HCT116 (cell line): ENCODE data around the gene A2M. TPM values are rescaled to one million over a fixed set of nuclear protein-coding genes. Genes with fewer than 3 reads are reported as not detected.
A peak's percentile ranks its signal among the peaks of the same experiment; 100 is the strongest.

ENCODE experiments used
- ATAC-seq: fragments of 200-7000 bp; cut with Tn5 transposase; 2 replicates; pipeline ENCODE4 v1.9.1; 2020; ENCODE audit warnings: mild to moderate bottlenecking, moderate library complexity
- Bru-seq: library from RNA; stranded (reverse); fragments of 400-500 nt; gene quantifications from one replicate; lab custom pipeline; 2021; lab: Mats Ljungman, UMichigan
- BruChase-seq, 2 experiments: library from RNA; stranded (reverse); fragments of 400-500 nt; gene quantifications; one replicate each; lab custom pipeline; 2021; lab: Mats Ljungman, UMichigan
- BruUV-seq: library from RNA; stranded (reverse); fragments of 400-500 nt; replicated peaks from 2 replicates; lab custom pipeline; 2021; lab: Mats Ljungman, UMichigan
- CTCF ChIA-PET: fragments of 300-600 bp; sonication (Branson Sonifier 250); formaldehyde crosslinking; loops from one replicate; lab custom pipeline; 2021; ENCODE audit warnings: antibody characterized with exemption; lab: Charles Lee
- POLR2A ChIA-PET: fragments of 300-600, 350-600 bp; sonication (Branson Sonifier 250); formaldehyde crosslinking; loops from one replicate; lab custom pipeline; 2021; ENCODE audit warnings: antibody characterized with exemption; lab: Charles Lee
- RAD21 ChIA-PET, 2 experiments: fragments of 300-600 bp; sonication (Branson Sonifier 250); formaldehyde crosslinking; loops; one replicate each; lab custom pipeline; 2023; ENCODE audit warnings: low total read pairs in 2 of 2; ENCODE audit not compliant: uncharacterized antibody in 2 of 2, unreplicated experiment in 2 of 2, low non-redundant PET in 1 of 2; lab: Charles Lee
- DNase-seq: peaks from one replicate; pipeline ENCODE4 v3.0.0-alpha.2; 2010; ENCODE audit warnings: low read depth, low spot score
- H2AFZ ChIP-seq: fragments of 200-600 bp; shearing (Covaris generic), sonication (generic); 2 replicates; pipeline ENCODE4 v1.6.1; 2017; ENCODE audit warnings: low read depth, mixed run types, mixed read lengths, antibody characterized with exemption, low read length; ENCODE audit not compliant: poor library complexity, severe bottlenecking
- H3K27ac ChIP-seq: 2 replicates; pipeline ENCODE4 v1.5.1; 2012; ENCODE audit warnings: low read depth, low read length
- H3K27me3 ChIP-seq: fragments of 200-600 bp; sonication (generic); 2 replicates; pipeline ENCODE4 v1.6.1; 2016; ENCODE audit warnings: mixed run types, low read length, mixed read lengths; ENCODE audit not compliant: insufficient read depth
- H3K36me3 ChIP-seq, 2 experiments: fragments of 200-500 bp in 1 of 2; fragments of 200-600 bp in 1 of 2; sonication (Bioruptor generic) in 1 of 2; sonication (generic) in 1 of 2; 2 replicates each; pipeline versions ENCODE4 v1.5.1 to v1.6.1; 2014 to 2016; ENCODE audit warnings: low read length in 2 of 2, inconsistent platforms in 1 of 2, mixed read lengths in 1 of 2, mixed run types in 1 of 2; ENCODE audit not compliant: insufficient read depth in 2 of 2, control insufficient read depth in 1 of 2
- H3K4me1 ChIP-seq, 2 experiments: fragments of 200-600 bp in 1 of 2; sonication (generic) in 1 of 2; 2 replicates each; pipeline versions ENCODE4 v1.5.1 to v1.6.1; 2012 to 2017; ENCODE audit warnings: low read length in 2 of 2, inconsistent platforms in 1 of 2, mild to moderate bottlenecking in 1 of 2, mixed read lengths in 1 of 2, mixed run types in 1 of 2, moderate library complexity in 1 of 2; ENCODE audit not compliant: insufficient read depth in 2 of 2, control insufficient read depth in 1 of 2
- H3K4me2 ChIP-seq: fragments of 200-600 bp; sonication (generic); 2 replicates; pipeline ENCODE4 v1.6.1; 2017; ENCODE audit warnings: mixed run types, low read length, mixed read lengths
- H3K4me3 ChIP-seq, 2 experiments: fragments of 200-600 bp in 1 of 2; sonication (generic) in 1 of 2; replicated peaks in 1 of 2; 2 replicates each; pipeline ENCODE4 v1.5.1; 2011 to 2016; ENCODE audit warnings: low read length in 2 of 2, control low read depth in 1 of 2, low read depth in 1 of 2, mild to moderate bottlenecking in 1 of 2, mixed read lengths in 1 of 2, mixed run types in 1 of 2
- H3K79me2 ChIP-seq: fragments of 200-600 bp; sonication (generic); 2 replicates; pipeline ENCODE4 v1.6.1; 2017; ENCODE audit warnings: mild to moderate bottlenecking, mixed run types, low read length, moderate library complexity, mixed read lengths; ENCODE audit not compliant: insufficient read depth
- H3K9ac ChIP-seq: fragments of 200-600 bp; sonication (generic); 2 replicates; pipeline ENCODE4 v1.6.1; 2016; ENCODE audit warnings: low read length, mixed read lengths
- H3K9me2 ChIP-seq: fragments of 200-600 bp; sonication (generic), shearing (Covaris generic); 2 replicates; pipeline ENCODE4 v1.6.1; 2017; ENCODE audit warnings: mixed run types, mild to moderate bottlenecking, moderate library complexity; ENCODE audit not compliant: insufficient read depth
- H3K9me3 ChIP-seq, 2 experiments: fragments of 200-500 bp in 1 of 2; fragments of 200-600 bp in 1 of 2; sonication (Bioruptor generic) in 1 of 2; sonication (generic) in 1 of 2; 2 replicates each; pipeline ENCODE4 v1.6.1; 2014 to 2017; ENCODE audit warnings: low read length in 2 of 2, mixed read lengths in 2 of 2, inconsistent platforms in 1 of 2, low read depth in 1 of 2, mild to moderate bottlenecking in 1 of 2, mixed run types in 1 of 2, moderate library complexity in 1 of 2; ENCODE audit not compliant: control insufficient read depth in 1 of 2, insufficient read depth in 1 of 2
- H4K20me1 ChIP-seq: fragments of 200-600 bp; sonication (generic), shearing (Covaris generic); 2 replicates; pipeline ENCODE4 v1.6.1; 2017; ENCODE audit warnings: mixed run types, mild to moderate bottlenecking, moderate library complexity; ENCODE audit not compliant: insufficient read depth
- CEBPB ChIP-seq: IDR thresholded peaks from 2 replicates; pipeline ENCODE4 v1.6.1; 2012; ENCODE audit warnings: low read depth
- CTCF ChIP-seq, 3 experiments: fragments of 200-600 bp in 1 of 3; sonication (generic) in 1 of 3; IDR thresholded peaks in 2 of 3; conservative IDR thresholded peaks in 1 of 3; 2 replicates each; pipeline ENCODE4 v1.5.1; 2012 to 2017; ENCODE audit warnings: low read depth in 2 of 3, low read length in 2 of 3, antibody characterized with exemption in 1 of 3, borderline replicate concordance in 1 of 3, control low read depth in 1 of 3, mild to moderate bottlenecking in 1 of 3, mixed read lengths in 1 of 3, mixed run types in 1 of 3, moderate library complexity in 1 of 3; ENCODE audit not compliant: insufficient read depth in 1 of 3
- ELF1 ChIP-seq: IDR thresholded peaks from 2 replicates; pipeline ENCODE4 v1.6.1; 2012; ENCODE audit warnings: low read depth, borderline replicate concordance
- EZH2 ChIP-seq: fragments of 200-600 bp; sonication (generic); IDR thresholded peaks from 2 replicates; pipeline ENCODE4 v1.6.1; 2017; ENCODE audit warnings: antibody characterized with exemption, mixed run types
- EZH2phosphoT487 ChIP-seq: fragments of 200-600 bp; IDR thresholded peaks from 2 replicates; pipeline ENCODE4 v1.6.1; 2018; ENCODE audit warnings: antibody characterized with exemption, borderline replicate concordance
- FOSL1 ChIP-seq: IDR thresholded peaks from 2 replicates; pipeline ENCODE4 v1.6.1; 2012; ENCODE audit warnings: low read depth
- JUND ChIP-seq: IDR thresholded peaks from 2 replicates; pipeline ENCODE4 v1.6.1; 2012
- POLR2AphosphoS5 ChIP-seq: IDR thresholded peaks from 2 replicates; pipeline ENCODE4 v1.6.1; 2011; ENCODE audit warnings: mild to moderate bottlenecking, low read depth, low read length, moderate library complexity
- RAD21 ChIP-seq: IDR thresholded peaks from 2 replicates; pipeline ENCODE4 v1.6.1; 2012; ENCODE audit warnings: low read depth, mild to moderate bottlenecking
- REST ChIP-seq: IDR thresholded peaks from 2 replicates; pipeline ENCODE4 v1.6.1; 2012; ENCODE audit warnings: low read depth
- SP1 ChIP-seq: IDR thresholded peaks from 2 replicates; pipeline ENCODE4 v1.6.1; 2012; ENCODE audit warnings: low read depth
- SRF ChIP-seq: IDR thresholded peaks from 2 replicates; pipeline ENCODE4 v1.6.1; 2012; ENCODE audit warnings: low read depth
- TCF7L2 ChIP-seq: IDR thresholded peaks from 2 replicates; pipeline ENCODE4 v1.7.0; 2011; ENCODE audit warnings: borderline replicate concordance, inconsistent platforms; ENCODE audit not compliant: insufficient read depth, insufficient read length; ENCODE audit errors: extremely low read depth
- YY1 ChIP-seq: IDR thresholded peaks from 2 replicates; pipeline ENCODE4 v1.6.1; 2011; ENCODE audit warnings: low read length, low read depth, moderate library complexity, mild to moderate bottlenecking; ENCODE audit not compliant: insufficient replicate concordance; ENCODE audit errors: extremely low read depth
- ZBTB33 ChIP-seq: IDR thresholded peaks from 2 replicates; pipeline ENCODE4 v1.6.1; 2011; ENCODE audit warnings: mild to moderate bottlenecking, low read length, moderate library complexity; ENCODE audit not compliant: insufficient replicate concordance; ENCODE audit errors: extremely low read depth
- ZFX ChIP-seq: fragments of 450-650 bp; IDR thresholded peaks from 2 replicates; pipeline ENCODE4 v1.6.1; 2017
- ZNF274 ChIP-seq: fragments of 200-500 bp; sonication (Bioruptor generic); IDR thresholded peaks from 2 replicates; pipeline ENCODE4 v1.6.1; 2014; ENCODE audit warnings: mild to moderate bottlenecking, low read depth, low read length, inconsistent platforms
- intact Hi-C: fragments of 100-400 bp; cut with micrococcal nuclease; formaldehyde crosslinking; loops from 2 replicates; pipeline ENCODE4 v1.10.0; 2022
- long read RNA-seq: library from polyadenylated mRNA; unstranded; transcript quantifications from one replicate; pipeline ENCODE4 v2.0.0, GENCODE V29; 2021; ENCODE audit not compliant: unreplicated experiment
- polyA plus RNA-seq: library from polyadenylated mRNA; unstranded; fragments of >200 nt; gene quantifications from 2 replicates; pipeline ENCODE4 v1.2.1, GENCODE V29; 2012; ENCODE audit warnings: missing spikeins
- total RNA-seq: library from RNA; stranded (reverse); gene quantifications from one replicate; pipeline ENCODE4 v1.2.1, GENCODE V29; 2021; ENCODE audit not compliant: unreplicated experiment

The A2M gene
- total RNA-seq = 3.0 TPM
- 0.13 and 0.61 TPM in 2 replicates for polyA plus RNA-seq
- percentile 2 among the genes with signal in this experiment for Bru-seq, nascent RNA
- BruChase-seq, experiment 1, labeled RNA remaining after a 6-hour chase = not detected
- BruChase-seq, experiment 2, labeled RNA remaining after a 2-hour chase = percentile 6 among the genes with signal in this experiment
- long read RNA-seq = 0 reads

GRCh38 chr12:9115731-9116559 is at the start of gene A2M:
Gene A2M (minus strand): TSS chr12:9115919. CDS start chr12:9115849, 70 bp downstream.
- no peak within 1 kb of the TSS for H3K4me3 ChIP-seq
- ChIA-PET POLR2A (no interaction called here), CTCF (no interaction called here), RAD21 (no interaction called here)
- BruUV-seq = no TSS peak
- no peak for DNase-seq
- H4K20me1 ChIP-seq = no peaks in the 10 kb centered on the region
- no peaks in the 10 kb centered on the region for H3K36me3 ChIP-seq
- no peaks in the 10 kb centered on the region for H3K9me2 ChIP-seq
- peaks cover 59% of the 10 kb centered on the region for H3K27me3 ChIP-seq
- intact Hi-C loops = no loop called here
- ATAC-seq = no peak
- TF ChIP-seq ZFX = no peak
- no peak for TF ChIP-seq ELF1
- no peak for TF ChIP-seq RAD21
- TF ChIP-seq ZBTB33 = no peak
- TF ChIP-seq FOSL1 = no peak
- no peak for TF ChIP-seq SP1
- no peak for TF ChIP-seq EZH2
- no peak for TF ChIP-seq POLR2AphosphoS5
- TF ChIP-seq ZNF274 = no peak
- no peak for TF ChIP-seq SRF
- TF ChIP-seq JUND = no peak
- TF ChIP-seq TCF7L2 = no peak
- no peak for TF ChIP-seq CTCF (IDR thresholded peaks at IDR 0.05 in 2 of 3, conservative IDR thresholded peaks at IDR 0.05 in 1 of 3; ENCODE audit: borderline replicate concordance in 1 of 3, insufficient read depth in 1 of 3, low read depth in 2 of 3, low read length in 2 of 3)
- no peak; the same call in 1 of the 2 replicates for TF ChIP-seq EZH2phosphoT487
- TF ChIP-seq REST = no peak
- TF ChIP-seq YY1 = no peak
- TF ChIP-seq CEBPB = no peak
- H3K9me3 ChIP-seq = no peaks in the 10 kb centered on the region
- H3K4me1 ChIP-seq = no peaks in the 10 kb centered on the region
- H3K4me2 ChIP-seq = no peak within 1 kb of the TSS
- no peak within 1 kb of the TSS for H3K27ac ChIP-seq
- no peaks in the 10 kb centered on the region for H3K79me2 ChIP-seq
- no peak within 1 kb of the TSS for H3K9ac ChIP-seq
- no peak within 1 kb of the TSS for H2AFZ ChIP-seq
